ENCODE measurements around the gene GRIA3.
"Not testable (repeated sequence)": the region's sequence is repeated elsewhere in the genome, so short reads cannot be mapped to it uniquely, and the experiment has no call there.

Gene GRIA3

DNA sequence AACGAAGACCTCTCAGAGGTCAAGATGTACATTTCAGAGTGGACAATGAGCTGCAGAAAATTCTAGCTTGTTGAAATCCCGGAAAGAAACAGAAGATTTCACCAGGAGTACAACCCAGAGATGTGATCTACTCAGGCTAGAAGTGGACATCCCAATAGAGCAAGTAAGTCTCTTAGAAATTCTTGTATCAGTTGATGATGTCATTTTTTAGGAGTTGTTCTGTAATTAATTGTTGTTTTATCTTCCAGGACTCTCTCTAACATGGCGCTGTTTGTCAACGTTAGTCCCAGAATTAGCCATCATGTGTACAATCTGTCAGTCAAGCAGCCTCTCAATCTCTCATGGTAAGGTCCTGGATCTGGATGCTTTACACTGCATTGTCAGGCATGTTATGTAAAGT, 174.4 kb downstream of the GRIA3 start:
- DNase-seq, result no peak

DNA sequence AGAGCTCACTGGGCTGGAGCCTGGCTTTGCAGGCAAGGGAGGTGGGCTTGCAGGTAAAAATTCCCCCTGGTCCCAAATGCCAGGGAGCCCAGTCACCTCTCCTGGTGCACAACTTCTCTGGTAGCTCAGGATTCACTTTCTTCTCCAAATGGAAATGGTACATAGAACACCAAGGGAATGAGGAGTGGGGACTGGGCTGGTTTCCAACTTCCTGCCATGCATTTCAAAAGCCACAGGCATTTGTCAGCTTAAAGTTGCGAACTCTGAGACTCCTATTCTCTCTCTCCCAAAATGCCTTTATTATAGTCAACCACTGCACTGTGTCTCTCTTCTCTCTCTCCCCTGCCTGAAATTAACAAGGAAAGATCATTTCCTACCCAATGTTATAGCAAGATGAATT, 177.3 kb downstream of the GRIA3 start:
- no peak for DNase-seq

DNA sequence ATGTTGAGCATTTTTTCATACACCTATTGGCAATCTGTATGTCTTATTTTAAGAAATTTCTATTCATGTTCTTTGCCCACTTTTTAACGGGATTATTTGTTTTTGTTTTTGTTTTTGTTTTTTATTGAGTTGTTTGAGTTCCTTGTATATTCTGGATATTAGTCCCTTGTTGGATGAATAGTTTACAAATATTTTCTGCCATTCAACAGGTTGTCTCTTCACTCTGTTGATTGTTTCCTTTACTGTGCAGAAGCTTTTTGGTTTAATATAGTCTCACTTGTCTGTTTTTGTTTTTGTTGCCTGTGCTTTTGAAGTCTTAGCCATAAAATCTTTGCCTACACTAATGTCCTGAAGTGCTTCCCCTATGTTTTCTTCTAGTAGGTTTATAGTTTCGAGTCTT, 202.1 kb downstream of the GRIA3 start:
- not testable (repeated sequence) for DNase-seq

DNA sequence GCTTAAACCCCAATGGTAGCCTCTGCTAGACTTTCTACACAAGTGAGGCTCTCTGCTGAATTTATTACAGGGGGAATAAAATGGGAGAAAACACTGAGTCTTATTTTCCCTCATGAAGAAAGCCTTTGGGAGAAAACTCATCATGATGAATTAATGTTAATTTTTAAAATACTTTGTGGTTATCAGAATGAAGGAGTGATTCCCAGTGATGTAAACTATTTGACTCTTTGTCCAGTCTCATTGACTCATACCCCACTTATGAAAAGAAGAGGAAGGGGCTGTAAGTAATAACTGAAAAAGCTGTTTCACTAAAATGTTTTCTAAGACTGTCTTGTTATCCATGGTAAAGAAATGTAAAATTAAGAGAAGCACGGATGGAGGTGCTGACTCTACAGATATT, 208.8 kb downstream of the GRIA3 start:
- no peak for DNase-seq

DNA sequence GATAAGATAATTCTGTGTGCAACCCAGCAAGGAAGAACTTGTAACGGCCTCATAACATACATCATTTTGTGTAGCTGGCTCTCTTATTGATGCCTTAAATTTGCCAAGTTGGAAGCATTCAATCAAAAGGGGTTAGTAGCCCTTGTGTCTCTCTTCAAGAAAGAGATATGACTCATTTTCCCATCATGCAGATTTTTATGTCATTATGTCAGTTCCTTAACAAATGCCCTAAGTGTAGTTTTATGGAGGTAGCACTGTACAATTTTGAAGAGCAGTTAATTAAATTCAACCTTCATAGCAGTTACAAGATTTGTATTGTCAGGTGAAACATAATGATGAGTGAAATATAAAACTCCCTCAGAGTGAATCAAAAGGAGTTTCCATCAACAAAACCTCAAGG, 215.6 kb downstream of the GRIA3 start:
- DNase-seq, result no peak

DNA sequence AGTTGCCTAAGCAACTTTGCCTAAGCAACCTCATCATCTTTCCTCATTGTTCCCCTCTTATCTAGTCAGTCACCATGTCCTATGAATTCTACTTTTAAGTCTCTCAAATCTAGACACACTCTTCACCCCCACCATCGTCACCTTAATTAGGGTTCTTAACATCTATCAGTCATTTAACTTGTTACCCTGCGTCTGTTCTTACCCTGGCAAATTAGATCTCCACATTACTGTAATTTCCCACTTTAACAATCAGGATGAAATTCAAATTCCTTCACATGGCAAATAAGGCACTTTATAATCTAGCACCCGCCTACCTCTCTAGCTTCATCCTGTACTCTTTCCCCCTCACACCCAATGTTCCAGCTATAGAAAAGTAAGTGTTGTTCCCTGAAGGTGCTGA, 221.2 kb downstream of the GRIA3 start:
- DNase-seq, result no peak

DNA sequence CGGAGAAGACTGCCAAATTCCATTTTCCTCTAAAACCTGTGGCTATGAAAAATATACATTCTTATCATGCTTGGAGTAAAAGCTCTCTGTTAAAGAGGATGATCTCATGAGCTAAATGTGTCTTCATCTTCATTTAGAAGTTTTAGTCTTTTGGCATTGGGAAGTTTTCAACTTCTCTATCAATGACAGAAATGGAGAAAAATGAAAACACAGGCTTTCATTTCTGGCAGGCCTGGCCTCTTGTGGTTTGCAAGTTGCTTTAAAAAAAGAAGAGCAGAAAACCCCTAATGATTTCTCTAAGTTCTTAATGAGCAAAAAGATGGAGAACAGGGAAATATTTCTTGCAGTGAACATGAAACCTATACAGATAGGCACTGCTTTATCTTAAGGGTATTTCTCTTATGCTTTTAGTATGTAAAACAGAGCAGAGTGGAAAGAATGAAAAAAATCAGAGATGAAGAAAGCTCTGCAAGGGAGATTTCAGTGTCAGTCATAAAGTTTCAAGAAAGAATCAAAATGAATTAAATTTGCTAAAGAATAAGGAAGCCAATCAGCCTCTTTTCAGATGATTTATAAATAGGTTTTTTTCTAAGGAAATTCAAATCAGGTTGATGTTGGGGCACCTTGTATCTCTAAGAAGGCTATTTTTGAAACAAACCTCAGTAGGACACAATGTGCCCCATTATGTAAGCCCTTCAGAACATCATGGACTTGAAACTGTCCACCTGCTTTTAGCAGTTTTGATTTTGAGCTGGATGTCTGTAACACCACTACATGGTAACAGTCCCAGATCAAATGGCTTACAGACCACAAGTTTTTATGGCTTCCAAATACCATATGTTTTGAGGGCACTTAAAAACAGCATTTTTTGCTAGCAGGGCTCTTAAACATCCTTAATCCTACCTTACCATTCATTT, 225.0 kb downstream of the GRIA3 start:
- DNase-seq, result no peak

DNA sequence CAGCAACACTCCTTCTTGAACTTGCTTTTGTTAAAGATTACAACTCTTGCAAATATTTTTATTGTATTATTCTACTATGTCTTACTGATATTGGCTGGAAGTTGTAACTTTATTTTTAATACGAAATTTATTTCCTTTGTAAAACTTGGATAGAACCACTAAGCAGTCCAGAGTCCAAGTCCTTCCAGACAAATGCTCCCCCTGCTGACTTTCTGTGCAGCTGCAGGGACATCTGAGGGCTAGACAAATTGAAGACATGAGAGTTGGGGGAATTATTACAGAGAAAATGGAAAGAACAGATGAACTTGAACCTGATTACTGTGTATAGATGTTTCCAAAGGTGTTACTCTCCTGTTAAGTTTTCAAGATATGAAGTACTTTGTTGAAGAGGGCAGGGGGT, 238.8 kb downstream of the GRIA3 start:
- peak in 1 of 2 experiments; percentile 23 for DNase-seq

DNA sequence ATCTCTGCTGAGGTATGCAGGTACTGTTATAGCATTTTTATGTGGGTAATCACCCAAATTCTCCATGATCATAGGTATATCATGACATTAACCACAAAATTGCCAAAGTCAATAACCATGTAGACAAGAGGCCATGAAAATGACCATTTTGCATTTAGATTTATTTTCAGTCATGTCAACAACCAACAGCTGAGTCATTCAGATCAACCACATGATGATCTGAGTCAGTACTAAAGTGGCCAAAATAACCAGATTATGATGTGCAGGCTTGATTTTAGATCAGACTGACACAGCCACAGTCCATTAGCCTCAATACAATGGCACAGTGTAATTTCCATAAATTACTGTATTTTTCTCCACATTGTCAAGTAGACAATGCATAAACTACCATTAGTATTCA, 240.5 kb downstream of the GRIA3 start:
- no peak for DNase-seq

DNA sequence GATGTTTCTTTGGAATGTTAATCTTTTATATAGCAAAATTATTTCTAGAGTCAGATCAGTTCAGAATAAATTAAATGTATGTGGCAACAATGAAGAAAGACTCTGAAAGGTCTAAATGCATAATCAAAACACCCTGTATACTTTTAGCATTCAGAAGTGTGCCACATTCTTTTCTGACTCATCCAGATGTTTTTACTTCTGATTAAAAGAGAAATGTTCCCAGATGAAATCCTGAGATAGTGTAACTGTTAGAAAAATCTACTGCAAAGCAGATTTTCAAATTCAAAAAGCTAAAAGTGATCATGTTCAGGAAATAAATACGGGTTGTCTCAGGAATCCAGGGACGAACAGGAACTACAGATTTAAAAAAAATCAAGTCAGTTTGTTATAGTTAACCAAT, 241.4 kb downstream of the GRIA3 start:
- DNase-seq, result no peak

DNA sequence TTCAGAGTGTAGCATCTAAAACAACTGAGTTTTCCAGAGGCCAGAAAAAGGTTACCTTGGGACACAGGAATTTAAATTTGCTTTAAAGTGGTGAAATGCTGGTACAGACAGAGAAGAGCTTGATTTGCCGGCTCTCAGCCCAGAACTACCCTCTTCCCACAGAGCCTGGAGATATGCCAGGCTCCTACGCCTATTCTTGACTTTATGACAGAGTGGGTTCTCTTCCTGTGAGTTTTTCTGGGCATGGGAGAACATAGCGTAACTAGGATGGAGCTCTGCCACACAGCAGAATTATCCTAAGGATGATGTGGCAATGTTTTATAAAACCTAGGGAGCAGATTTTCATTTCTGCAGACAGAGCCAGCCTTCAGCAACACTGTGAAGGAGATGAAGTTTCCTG, 241.8 kb downstream of the GRIA3 start:
- DNase-seq, result no peak

DNA sequence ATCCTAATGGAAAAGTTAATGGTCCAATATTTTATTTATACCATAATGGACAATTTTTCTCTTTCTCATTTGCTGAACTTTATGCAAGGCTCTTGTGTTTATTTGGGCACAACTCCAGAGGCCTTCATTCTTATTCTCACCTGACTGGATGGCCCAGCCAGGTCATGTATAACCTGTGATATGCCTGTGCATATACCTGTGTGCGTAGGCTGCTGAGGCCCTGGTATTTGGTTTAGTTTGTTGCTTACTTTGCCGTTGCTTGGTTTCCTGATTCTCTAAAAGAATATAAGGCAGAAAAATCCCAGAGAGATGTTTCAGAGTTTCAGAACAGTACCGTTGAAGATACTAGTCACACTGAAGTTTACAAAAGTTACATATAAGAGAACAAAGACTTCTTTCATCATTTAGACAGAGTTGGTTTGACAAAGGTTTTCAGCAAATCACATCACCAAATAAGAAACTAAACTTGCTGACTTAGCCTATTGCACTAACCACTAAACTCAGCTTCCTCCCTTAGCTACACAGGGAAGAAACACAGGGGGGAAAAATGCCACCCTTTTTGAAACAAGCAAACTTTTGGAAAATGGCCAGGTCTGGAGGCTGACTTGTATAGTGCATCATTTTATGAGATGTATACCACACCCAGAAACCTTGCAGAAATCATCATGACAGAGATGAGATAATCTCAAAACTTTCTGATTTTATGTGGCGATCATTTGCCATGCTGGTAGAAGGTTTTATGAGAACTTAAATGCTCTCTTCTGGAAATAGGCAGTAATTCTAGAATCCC, 248.5 kb downstream of the GRIA3 start:
- no peak for DNase-seq

DNA sequence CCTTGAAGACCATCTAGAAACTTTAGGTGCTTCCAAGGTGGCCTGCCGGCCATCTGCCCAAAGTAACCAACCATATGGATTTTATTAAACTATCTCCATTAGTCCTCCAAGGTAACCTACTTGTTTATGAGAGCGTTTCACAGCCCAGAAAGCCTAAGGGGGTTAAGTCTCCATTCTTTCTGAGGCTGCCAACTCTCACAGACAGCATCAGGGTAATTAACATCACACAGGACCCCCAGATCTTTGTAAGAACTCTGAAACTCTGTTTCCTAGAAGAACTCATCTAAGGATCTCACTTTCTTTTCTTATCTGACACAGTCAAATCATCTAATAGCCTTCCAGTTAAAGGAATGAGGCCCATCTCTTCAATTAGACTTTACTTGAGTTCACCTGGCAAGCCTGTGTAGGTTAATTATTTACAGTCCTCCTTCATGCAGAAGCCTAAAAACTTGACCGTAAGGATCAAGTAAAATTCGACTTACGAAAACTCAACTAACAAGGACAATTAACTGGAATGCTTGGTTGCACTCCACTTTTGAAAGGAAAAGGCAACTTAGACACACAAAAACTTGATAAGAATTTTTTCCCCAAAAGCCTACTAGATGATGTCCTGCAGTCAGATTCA, 252.5 kb downstream of the GRIA3 start:
- no peak for DNase-seq

DNA sequence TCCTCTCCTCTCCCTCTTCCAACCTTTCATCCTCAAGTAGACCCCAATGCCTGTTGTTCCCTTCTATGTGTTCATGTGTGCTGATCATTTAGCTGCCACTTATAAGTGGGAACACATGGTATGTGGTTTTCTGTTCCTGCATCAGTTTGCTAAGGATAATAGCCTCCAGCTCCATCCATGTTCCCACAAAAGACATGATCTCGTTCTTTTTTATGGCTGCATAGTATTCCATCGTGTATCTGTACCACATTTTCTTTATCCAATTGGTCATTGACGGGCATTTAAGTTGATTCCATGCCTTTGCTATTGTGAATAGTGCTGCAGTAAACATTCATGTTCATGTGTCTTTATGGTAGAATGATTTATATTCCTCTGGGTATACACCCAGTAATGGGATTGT, 255.8 kb downstream of the GRIA3 start:
- DNase-seq, result not testable (repeated sequence)

DNA sequence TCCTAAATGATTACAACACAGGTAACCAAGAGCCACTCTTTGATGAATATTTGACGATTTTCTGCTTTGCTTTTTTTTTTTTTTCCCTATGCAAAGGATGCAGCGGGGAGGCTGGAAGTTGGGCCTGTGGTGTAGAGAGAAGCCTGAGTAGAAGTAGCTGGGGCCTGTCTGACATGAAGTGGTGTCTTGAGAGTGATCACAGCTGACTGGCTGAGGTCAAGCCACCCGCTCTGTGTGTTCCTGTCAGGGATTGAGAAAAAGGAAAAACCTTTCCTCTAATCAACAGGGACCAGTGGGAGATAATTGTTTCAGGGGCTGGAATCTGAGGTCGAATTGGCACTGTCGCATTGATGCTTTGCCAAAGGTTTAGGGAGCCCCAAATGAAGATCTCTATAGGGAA, 258.7 kb downstream of the GRIA3 start:
- DNase-seq, result no peak

DNA sequence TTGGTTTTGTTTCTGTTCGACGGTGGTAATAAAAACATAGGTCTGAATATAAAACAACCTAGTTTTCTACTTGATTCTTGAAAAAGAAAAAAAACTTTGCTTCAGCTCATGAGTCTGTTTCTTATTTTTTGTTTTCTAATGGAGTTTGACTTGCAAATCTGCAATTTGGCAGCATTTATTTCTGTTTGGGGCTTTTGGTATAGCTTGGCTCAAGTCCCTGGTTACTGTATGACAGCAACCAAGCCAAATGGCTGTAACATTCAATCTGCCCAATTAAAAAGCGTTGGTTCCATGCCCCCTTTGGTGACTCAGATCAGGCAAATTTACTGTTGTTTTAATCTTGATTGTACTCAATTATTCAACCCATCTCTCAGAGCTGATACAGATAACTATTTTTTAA, 263.4 kb downstream of the GRIA3 start:
- DNase-seq, result no peak

DNA sequence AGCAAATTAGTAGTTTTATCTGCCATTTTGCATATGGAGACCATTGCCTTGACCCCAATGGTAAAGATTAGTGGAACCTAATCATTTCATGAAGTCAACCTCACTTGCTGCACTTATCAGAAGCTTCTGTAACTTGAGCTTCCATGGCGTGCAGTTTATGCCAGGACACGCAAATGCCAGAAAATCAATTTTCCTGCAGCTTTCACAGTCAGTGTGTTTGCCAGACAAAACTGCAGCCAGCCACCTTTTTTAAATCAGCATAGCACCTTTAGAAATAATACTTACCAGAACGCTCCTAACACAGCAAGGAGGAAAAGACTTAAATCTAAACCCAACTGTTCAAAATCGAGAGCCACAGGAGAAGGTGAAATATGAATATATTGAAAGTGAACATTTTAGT, 265.3 kb downstream of the GRIA3 start:
- DNase-seq, result no peak

DNA sequence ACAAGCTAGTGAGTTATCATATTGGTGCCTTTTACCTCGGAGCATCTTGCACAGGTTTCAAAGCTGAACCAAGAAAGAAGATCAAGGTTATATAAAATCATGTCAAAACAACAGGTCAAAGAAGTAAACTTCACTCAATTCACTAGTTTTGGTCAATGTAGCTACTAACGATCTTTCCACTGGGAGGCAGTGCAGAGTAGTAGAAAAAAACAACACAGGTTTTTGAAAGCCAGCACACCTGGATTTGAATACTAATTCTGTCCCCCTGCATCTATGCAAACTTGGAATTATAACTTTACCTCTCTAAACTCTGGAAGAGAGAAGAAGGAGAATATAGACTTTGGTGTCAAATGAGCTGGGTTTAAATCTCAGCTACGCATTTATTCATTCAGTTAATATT, 266.1 kb downstream of the GRIA3 start:
- DNase-seq, result peak in 1 of 2 experiments; percentile 55

DNA sequence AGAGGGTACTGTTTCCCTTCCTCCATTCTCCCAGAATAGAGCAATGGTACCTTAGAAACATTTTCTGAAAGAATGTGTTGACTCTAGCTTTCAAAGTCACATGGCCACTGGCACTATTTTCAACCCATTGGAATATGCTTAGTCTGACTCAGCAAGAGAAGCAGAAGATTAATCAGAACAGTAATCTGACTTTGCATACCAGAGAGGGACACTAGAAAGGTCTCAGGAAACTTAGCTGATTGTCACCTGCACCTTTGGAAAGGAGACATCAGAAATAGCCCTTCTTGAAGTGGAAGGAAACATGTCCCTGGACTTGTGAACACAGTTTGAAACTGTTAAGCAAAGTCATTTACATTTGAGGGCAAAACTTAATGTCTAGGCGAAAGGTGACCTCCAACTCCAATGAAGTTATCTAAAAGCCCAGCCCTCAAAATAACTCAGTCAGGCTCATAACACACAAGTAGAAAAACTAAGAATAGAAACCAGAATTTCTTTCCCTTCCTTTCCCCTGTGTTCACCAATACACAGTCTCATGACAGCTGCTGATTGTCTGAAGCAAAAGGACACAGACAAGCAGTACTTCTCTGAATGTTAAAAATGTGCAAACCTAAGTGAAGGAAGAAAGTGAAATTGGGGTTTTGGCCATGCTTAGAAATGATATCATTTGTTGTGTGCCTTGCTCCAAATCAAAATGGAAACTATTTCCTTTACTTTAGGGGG, 270.8 kb downstream of the GRIA3 start:
- no peak for DNase-seq

DNA sequence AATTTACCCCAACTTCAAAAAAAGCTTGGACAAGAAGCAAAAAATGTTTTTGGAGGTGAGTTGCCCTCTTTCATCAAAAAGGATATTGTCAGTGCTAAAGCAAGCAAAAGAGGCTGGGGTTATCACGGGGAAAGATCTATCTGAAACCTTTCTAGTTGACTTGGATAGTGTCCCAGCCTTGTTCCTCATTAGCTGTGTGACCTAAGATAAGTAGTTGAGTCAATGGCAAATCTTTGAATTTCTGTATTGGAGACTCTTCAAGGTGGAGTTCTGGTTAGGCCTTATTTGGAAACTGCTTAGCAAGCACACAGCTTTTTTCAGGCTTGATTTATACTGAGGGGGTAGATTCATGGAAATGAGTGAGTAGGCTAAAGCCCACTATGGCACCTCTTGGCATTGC, 271.6 kb downstream of the GRIA3 start:
- DNase-seq, result no peak

DNA sequence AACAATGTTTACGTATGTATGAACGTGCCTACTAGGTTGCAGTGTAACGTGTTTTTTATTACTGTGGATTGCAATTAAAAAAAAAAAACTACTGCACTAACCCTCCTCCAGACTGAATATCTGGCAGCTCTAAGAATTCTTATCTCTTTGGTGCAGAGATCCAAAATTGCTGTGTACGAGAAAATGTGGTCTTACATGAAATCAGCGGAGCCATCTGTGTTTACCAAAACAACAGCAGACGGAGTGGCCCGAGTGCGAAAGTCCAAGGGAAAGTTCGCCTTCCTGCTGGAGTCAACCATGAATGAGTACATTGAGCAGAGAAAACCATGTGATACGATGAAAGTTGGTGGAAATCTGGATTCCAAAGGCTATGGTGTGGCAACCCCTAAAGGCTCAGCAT, 280.6 kb downstream of the GRIA3 start:
- no peak for DNase-seq

DNA sequence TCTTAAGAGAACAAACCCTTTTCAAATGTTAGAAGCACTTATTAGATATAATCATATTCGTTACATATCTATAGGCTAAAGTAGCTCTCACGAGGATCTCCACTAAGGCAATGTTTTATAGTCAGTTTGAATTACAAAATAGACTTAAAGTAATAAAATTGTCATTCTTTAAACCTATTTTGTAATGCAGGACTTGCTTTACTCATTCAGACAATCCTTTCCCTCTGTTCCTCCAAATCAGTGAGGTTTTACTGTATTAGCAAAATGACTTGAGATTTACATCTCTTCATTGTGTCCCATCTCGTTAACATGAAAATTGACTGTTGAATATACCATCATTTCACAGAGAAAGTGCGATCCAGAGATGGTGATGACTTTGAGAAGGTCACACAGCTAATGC, 284.4 kb downstream of the GRIA3 start:
- DNase-seq, result no peak

DNA sequence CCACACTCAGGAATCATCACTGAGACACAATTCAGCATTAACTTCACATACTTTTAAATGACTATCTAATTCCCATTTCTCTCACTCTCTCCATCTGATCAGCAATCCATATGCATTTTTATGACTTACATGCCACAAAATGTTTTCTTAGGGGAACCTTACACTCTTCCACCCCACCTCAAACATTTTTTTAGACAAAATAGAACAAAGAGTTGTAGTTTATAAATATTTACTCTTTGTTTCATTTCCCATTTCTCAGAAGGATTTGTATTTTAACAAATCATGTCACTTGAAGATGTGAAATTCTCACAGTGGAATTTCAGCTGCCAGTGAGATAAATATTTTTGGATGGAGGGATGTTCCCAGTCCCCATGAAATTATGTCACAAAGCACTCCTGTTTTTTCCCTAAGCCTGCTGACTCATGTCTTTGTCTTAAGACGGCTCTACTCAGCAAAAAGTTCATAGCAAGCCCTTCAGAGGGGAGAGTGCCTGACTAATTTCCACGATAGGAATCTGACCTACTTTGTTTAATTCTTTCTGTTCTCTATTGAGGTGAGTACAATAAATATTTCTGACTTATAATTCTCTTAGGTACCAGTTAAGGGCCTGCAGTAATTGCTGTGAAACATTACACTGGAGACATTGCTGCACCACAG, 291.1 kb downstream of the GRIA3 start:
- DNase-seq, result no peak

Measured in NCI-H526 (cell line).